ENCODE results near the gene ZNF317.
"Not testable (repeated sequence)": the region's sequence is repeated elsewhere in the genome, so short reads cannot be mapped to it uniquely, and the experiment has no call there.

Gene ZNF317

DNA sequence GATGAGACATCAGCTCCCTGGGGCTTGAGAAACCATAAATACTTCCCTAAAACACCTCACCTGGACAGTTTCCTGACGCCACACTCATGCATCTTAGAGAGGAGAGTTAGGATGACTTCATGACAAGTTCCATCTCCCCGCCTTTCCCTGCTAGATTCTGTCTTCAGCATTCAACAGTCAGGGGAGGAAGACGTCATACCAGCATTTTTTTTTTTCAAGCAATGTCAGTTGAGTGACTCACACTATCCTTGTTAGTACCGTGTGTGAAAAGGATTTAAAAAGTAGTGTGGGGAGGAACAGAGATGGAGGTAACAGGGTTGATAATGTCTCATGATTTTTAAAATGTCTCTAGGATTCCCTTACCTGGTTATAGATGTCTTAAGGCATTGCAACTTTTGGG, 38.7 kb downstream of the ZNF317 start, which contains the start of gene OR7D2:
Gene OR7D2 (plus strand): TSS at position 79 of the 400 bp plus-strand sequence. CDS start 6,803 bp downstream, outside the sequence.
- no peak for DNase-seq

DNA sequence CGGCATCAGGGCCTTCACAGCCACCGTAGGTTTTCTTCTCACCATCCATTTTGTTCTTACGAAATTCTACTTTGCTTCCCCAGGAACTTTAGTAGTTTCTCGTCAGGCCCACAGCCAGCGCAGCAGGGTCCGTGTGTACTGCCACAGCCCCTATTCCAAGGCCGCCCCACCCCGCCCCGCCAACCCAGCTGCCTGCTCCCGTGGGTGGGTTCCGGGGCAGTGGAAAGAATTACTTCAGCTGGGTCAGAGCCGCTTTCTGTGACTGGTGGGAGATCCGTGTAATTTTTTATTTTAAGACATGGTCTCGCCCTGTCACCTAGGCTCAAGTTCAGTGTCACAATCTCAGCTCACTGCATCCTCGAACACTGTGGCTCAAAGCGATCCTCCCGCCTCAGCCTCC, 42.8 kb downstream of the ZNF317 start:
- DNase-seq: no peak

DNA sequence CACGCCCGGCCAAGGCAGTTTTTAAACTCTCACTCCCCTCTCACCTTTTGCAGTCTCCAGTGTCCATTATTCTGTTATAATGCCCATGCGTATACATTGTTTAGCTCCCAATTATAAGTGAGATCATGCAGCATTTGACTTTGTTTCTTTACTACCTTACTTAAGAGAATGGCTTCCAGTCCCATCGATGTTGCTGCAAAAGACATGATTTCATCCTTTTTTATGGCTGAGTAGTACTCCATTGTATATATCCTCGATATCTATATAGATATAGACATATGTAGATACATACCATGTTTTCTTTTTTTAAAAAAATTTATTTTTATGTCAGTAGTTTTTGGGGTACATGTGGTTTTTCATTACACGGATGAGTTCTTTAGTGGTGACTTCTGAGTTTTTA, 47.0 kb downstream of the ZNF317 start:
- DNase-seq: no peak

DNA sequence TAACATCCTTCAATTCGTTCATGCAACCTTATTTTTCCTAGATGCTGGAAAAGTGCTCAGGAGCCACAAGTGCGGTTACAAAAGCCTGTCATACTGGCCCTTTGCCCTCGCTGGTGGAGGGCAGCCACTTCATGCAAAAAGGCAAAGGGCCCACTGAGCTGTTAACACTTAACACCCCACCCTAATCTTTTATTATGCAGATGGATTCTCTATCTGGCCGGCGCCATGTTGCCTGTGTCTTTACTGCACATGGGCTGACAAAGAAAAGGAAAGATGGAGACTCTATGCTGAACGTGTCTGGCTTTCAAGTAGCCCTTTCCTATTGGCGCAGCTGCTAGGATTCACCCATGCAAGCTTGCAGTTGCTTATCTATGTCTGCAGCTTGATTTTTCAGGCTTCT, 49.3 kb downstream of the ZNF317 start:
- no peak for DNase-seq

DNA sequence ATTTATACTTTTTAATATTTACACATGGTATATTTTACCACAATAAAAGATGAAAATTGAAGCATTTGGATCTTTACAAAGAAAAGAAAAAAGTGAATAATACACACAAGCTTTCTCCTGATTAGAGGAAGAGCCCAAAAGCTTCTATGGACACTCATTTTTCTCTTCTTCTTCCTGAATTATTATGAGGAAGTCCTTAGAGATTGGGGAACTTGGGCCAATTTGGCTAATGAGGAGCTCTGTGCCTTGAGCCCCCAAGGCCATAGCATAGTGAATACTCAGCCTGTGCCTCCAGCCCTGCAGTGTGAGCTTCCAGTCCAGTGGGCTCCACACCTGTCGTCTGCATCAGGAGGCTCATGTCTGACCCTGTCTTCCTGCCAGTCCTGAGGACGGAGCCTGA, 57.8 kb downstream of the ZNF317 start:
- not testable (repeated sequence) for DNase-seq

DNA sequence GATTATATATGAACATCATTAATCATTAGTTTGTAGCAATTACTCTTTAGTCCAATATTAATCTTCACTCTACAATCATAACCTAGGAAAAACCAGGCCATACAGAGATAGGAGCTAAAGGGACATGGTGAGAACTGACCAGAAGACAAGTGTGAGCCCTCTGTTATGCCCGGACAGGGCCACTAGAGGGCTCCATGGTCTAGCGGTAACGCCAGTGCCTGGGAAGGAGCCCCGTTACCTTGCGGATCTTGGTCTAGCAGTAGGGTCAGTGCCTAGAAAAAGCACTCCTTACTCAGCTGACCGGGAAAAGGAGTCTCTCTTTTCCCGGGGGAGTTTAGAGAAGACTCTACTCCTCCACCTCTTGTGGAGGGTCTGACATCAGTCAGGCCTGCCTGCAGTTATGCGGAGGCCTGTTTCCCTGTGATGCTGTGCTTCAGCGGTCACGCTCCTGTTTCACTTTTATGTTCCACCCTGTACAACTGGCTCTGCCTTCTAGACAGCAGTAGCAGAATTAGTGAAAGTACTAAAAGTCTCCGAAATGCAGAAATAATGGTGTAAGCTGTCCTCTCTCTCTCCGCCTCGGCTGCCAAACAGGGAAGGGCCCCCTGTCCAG, 65.4 kb downstream of the ZNF317 start:
- peak; percentile 4 for DNase-seq

Measured in GOT3 (cell line).